Activated CD4-positive, alpha-beta memory T cell treated with anti-CD3 and anti-CD28 coated beads, Interleukin-2, amount 10 ng/mL, durations not matched to agents 7 days and 5 days (primary cell): ENCODE data around the gene AP1AR. TPM values are rescaled to one million over a fixed set of nuclear protein-coding genes. Genes with fewer than 3 reads are reported as not detected.
"Not testable (repeated sequence)": the region's sequence is repeated elsewhere in the genome, so short reads cannot be mapped to it uniquely, and the experiment has no call there.

Experiments
- CTCF ChIA-PET: fragments of 350-600 bp; sonication (Branson Sonifier 250); formaldehyde crosslinking; loops from one replicate; lab custom pipeline; 2021; ENCODE audit warnings: antibody characterized with exemption, inconsistent platforms; lab: Charles Lee
- POLR2A ChIA-PET: fragments of 350-600 bp; sonication (Branson Sonifier 250); formaldehyde crosslinking; loops from one replicate; lab custom pipeline; 2021; ENCODE audit warnings: antibody characterized with exemption; lab: Charles Lee
- DNase-seq: peaks from one replicate; pipeline ENCODE4 v3.0.0-alpha.2; 2020
- H3K27ac Mint-ChIP-seq: one replicate; pipeline ENCODE4 v1.8.0; 2021; ENCODE audit warnings: mild to moderate bottlenecking, mixed read lengths
- H3K27me3 Mint-ChIP-seq: one replicate; pipeline ENCODE4 v1.8.0; 2021; ENCODE audit warnings: mixed read lengths
- H3K36me3 Mint-ChIP-seq: one replicate; pipeline ENCODE4 v1.8.0; 2021; ENCODE audit warnings: low read depth, mixed read lengths
- H3K4me1 Mint-ChIP-seq: one replicate; pipeline ENCODE4 v1.8.0; 2021; ENCODE audit warnings: mixed read lengths
- H3K4me3 Mint-ChIP-seq: one replicate; pipeline ENCODE4 v1.8.0; 2021; ENCODE audit warnings: mild to moderate bottlenecking, mixed read lengths
- H3K9me3 Mint-ChIP-seq: one replicate; pipeline ENCODE4 v1.8.0; 2021; ENCODE audit warnings: mixed read lengths
- total RNA-seq, 2 experiments: library from RNA; stranded (reverse); gene quantifications; one replicate each; pipeline ENCODE4 v1.2.3, GENCODE V29; 2021

AP1AR gene
- total RNA-seq, 2 experiments from 2014 or later: 10.9 to 17.2 TPM

DNA sequence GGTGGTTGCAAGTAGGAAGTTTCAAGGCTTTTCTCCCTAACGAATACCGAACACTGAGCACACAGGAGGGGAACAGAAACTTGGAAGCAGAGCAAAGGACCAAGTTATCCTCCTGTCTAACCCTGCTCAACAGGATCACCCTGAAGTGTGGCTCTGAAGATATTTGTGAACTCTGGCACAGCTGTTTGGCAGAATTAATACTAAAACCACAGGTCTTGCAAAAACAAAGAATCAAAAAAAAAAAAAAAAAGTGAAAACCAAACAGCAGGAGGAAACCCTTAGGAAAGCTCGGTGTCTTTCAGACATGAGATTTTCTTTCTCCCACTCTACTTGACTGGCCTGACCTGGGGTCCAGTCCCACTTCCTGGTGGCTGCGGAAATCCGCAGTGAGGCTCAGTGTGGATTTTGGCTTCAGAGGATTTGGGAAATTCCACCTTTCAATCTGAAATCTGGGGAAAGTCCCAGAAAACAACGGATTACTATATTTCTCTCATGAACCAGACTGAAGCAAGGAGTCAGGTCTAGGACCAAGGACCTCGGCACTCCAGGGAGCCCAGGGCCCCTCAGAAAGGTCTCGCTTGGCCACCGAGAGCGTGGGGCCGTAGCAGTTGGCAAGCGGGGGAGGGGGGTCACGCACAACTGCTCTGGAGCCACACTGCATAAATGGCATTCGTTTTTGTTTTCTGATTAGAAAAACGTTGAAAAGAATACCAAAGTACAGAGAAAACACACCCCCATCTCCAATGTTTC, 53.2 kb downstream of the AP1AR start:
- no peak for DNase-seq
- Mint-ChIP-seq H3K36me3 (peaks cover 28% of the 10 kb centered on the region), H3K27me3 (no peaks in the 10 kb centered on the region), H3K9me3 (no peaks in the 10 kb centered on the region), H3K4me1 (peaks cover 81% of the 10 kb centered on the region), H3K27ac (peak overlapping the region; percentile 81), H3K4me3 (peak overlapping the region; percentile 92)
- CTCF ChIA-PET: interaction anchor here (0.5 to 1.3 kb wide), 4 partner anchors 12 to 42 kb away, joined by 3 to 5 read pairs (median 4); partner anchors contain the start of gene ALPK1
- POLR2A ChIA-PET: interaction anchor here (0.7 to 4.5 kb wide), 13 partner anchors 11 to 235 kb away, joined by 3 to 45 read pairs (median 4); partner anchors contain the start of genes ALPK1 and AP1AR

DNA sequence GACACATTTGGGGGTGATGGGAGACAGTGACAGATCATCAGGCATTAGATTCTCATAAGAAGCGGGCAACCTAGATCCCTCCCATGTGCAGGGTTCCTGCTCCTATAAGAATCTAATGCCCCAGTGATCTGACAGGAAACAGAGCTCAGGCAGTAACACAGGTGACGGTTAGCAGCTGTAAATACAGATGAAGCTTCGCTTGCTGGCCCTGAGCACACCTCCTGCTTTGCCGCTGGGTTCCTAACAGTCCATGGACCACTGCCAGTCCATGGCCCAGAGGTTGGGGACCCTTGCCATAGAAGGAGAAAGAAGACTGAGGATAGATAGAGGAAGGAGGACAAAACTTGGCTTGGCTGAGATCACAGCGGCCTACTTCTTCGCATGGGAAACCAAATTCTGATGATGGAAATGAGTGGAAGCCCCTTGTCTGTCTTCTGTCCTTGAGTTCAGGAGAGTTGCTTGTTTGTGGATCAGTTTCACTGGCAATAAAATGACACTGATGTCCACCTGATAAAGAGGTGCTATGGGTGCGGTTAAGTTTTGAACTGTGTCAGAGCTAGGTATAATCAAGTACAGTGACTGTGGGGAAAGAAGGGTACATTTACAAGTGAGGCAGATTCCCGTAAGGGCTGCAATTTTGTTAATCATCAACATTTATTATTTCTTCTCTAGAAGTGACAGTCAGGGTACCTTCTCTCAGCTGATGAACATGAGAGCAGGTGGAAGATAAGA, 55.8 kb downstream of the AP1AR start:
- H3K27ac Mint-ChIP-seq: peak overlapping the region; percentile 90
- peak overlapping the region; percentile 66 for H3K4me3 Mint-ChIP-seq
- POLR2A ChIA-PET: interaction anchor here (0.6 to 4.5 kb wide), 13 partner anchors 10 to 350 kb away, joined by 3 to 45 read pairs (median 6); partner anchors contain the start of genes ALPK1, AP1AR, FAM241A and LARP7
- peaks cover 64% of the 10 kb centered on the region for H3K4me1 Mint-ChIP-seq
- CTCF ChIA-PET: interaction anchor here (0.6 to 1.7 kb wide), 6 partner anchors 8 to 236 kb away, joined by 3 to 4 read pairs (median 3); no protein-coding TSS in a partner anchor
- H3K27me3 Mint-ChIP-seq: no peaks in the 10 kb centered on the region
- H3K9me3 Mint-ChIP-seq: no peaks in the 10 kb centered on the region
- DNase-seq: peak; percentile 26
- peaks cover 16% of the 10 kb centered on the region for H3K36me3 Mint-ChIP-seq

DNA sequence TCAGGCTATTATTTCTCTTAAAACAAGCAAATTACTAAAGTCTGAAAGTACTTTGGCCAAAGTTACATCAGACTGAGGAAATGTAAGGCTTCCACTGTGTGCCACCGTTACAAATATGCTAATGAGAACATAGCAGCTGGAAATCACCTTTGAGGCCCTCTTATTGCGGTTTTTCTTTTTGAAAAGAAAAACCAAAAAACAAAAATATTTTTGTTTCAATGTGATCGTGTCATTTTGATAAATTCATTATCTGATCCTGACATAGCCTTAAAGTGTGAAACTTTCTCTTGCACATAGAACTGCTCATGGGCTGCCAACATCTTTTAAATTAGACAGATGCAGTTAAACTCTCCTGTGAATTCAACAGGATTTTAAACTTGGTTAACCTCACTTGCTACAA, 56.9 kb downstream of the AP1AR start:
- peak overlapping the region; percentile 30 for H3K4me3 Mint-ChIP-seq
- ChIA-PET CTCF (interaction anchor here (1.2 kb wide), 1 partner anchor 56 kb away, joined by 4 read pairs; no protein-coding TSS in a partner anchor), POLR2A (interaction anchor here (1.3 to 4.0 kb wide), 5 partner anchors 9 to 56 kb away, joined by 3 to 45 read pairs (median 6); partner anchors contain the start of genes ALPK1 and AP1AR)
- peak overlapping the region; percentile 87 for H3K27ac Mint-ChIP-seq
- H3K36me3 Mint-ChIP-seq: peaks cover 7% of the 10 kb centered on the region
- H3K27me3 Mint-ChIP-seq: no peaks in the 10 kb centered on the region
- no peak for DNase-seq
- no peaks in the 10 kb centered on the region for H3K9me3 Mint-ChIP-seq
- H3K4me1 Mint-ChIP-seq: peaks cover 55% of the 10 kb centered on the region

DNA sequence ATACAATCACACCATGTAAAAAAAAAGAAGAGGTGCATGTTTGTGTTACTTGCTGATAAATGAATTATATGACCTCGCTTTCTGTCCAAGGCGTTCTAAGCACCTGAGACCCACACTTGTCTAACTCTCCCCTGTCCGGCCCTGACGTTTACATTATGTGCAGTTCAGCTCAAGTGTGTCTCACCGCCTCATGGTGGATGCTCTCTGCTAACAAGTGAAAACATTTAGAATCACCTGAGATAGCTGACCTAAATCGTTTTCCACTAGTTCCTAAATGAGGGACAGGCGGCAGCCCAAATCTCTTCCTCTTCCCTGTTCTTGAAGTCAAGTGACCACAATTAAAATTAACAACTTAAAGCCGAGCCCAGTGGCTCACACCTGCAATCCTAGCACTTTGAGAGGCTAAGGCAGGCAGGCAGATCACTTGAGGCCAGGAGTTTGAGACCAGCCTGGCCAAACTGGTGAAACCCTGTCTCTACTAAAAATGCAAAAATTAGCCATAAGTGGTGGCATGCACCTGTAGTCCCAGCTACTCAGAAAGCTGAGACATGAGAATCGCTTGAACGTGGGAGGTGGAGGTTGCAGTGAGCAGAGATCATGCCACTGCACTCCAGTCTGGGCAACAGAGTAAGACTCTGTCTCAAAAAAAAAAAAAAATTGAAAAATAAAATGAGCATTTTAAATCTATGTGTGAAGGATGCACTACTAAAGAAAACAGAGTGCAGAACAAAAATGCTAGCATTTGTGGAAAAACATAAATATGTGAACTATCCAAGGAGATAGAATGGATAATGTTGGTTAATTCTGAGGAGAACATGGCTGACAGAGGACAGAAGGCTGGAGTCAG, 58.0 kb downstream of the AP1AR start:
- ChIA-PET CTCF (interaction anchor here (1.0 kb wide), 1 partner anchor 66 kb away, joined by 3 read pairs; no protein-coding TSS in a partner anchor), POLR2A (interaction anchor here (1.4 kb wide), 1 partner anchor 12 kb away, joined by 4 read pairs; no protein-coding TSS in a partner anchor)
- peaks cover under 1% of the 10 kb centered on the region for H3K36me3 Mint-ChIP-seq
- H3K9me3 Mint-ChIP-seq: no peaks in the 10 kb centered on the region
- H3K4me3 Mint-ChIP-seq: no peak overlapping the region
- peak overlapping the region; percentile 37 for H3K27ac Mint-ChIP-seq
- DNase-seq: no peak
- peaks cover 46% of the 10 kb centered on the region for H3K4me1 Mint-ChIP-seq
- H3K27me3 Mint-ChIP-seq: no peaks in the 10 kb centered on the region

DNA sequence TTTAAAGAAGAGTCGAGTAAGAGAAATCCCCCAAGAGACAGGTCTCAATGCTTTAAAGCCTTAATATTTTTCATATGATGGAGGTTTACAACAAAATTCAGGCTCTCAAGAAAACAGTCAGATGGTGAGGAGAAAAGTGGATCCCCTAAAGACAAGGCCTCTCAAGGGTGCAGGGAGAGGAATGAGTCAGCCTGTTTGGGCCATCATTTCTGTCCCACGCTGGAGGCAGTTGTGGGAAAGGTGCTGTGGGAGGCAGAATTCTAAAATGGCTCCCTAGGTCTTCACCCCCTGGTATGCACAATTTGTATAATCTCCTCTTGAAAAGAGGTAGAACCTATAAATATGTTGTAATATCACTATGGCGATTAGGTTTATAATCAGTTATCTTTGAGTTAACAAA, 58.8 kb downstream of the AP1AR start:
- H3K4me1 Mint-ChIP-seq: peaks cover 45% of the 10 kb centered on the region
- H3K27me3 Mint-ChIP-seq: no peaks in the 10 kb centered on the region
- POLR2A ChIA-PET: no interaction called here
- no peaks in the 10 kb centered on the region for H3K36me3 Mint-ChIP-seq
- H3K4me3 Mint-ChIP-seq: no peak overlapping the region
- H3K27ac Mint-ChIP-seq: no peak overlapping the region
- DNase-seq: no peak
- H3K9me3 Mint-ChIP-seq: no peaks in the 10 kb centered on the region
- CTCF ChIA-PET: no interaction called here

DNA sequence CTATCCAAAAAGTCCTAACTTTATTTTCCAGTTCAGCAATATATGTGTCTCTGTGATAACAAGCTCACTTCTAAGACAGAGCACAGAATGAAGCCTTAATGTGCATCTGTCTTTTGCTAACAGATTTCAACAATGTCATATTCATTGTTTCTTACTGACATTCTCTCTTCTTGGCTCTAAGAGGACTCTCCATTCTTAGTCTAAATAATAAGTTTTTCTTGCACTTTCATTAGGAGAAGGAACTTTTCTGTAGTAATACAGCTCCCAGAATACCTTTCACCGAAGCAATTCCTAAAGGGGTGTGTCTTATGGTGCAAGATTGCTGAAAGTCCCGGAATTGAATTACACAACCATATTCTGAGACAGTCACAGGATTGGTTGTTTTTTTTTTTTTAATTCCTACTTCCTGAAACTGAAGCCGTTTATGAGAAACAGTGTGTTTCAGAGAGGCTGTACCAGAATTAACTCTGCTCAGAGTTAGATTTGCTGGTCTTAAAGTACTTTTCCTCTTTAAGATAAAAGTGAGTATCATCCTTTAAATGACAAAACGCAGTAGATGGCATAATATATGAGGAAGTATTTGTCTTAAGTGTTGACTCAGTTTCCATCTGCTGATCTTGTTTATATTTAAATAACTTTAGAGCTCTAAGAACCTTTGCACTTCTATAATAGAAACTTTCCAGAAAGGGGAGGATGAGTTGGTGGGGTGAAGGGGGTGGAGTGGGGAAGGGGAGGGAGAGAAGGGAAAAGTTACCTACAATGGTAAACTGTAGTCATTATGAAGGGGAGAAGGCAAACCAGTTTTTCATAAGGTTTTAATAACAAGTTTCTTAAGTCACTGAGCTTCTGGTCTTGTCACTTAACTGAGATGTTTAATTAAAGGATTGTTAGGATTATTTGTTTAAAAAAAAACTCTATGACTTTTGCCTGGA, 65.6 kb downstream of the AP1AR start, which contains the start of gene ALPK1:
Gene ALPK1 (plus strand): TSS at position 421 of the 932 bp plus-strand sequence.
- no peaks in the 10 kb centered on the region for H3K36me3 Mint-ChIP-seq
- no peak for DNase-seq
- H3K27me3 Mint-ChIP-seq: no peaks in the 10 kb centered on the region
- peak within 1 kb of the TSS; percentile 74 for H3K4me3 Mint-ChIP-seq
- H3K4me1 Mint-ChIP-seq: peaks cover 25% of the 10 kb centered on the region
- no peaks in the 10 kb centered on the region for H3K9me3 Mint-ChIP-seq
- peak within 1 kb of the TSS; percentile 68 for H3K27ac Mint-ChIP-seq
- CTCF ChIA-PET: interaction anchor here (0.7 to 1.5 kb wide), 4 partner anchors 13 to 420 kb away, joined by 3 to 4 read pairs (median 3); no protein-coding TSS in a partner anchor
- POLR2A ChIA-PET: interaction anchor here (0.6 to 2.2 kb wide), 3 partner anchors 10 to 336 kb away, joined by 3 to 26 read pairs (median 3); partner anchors contain the start of gene TIFA

DNA sequence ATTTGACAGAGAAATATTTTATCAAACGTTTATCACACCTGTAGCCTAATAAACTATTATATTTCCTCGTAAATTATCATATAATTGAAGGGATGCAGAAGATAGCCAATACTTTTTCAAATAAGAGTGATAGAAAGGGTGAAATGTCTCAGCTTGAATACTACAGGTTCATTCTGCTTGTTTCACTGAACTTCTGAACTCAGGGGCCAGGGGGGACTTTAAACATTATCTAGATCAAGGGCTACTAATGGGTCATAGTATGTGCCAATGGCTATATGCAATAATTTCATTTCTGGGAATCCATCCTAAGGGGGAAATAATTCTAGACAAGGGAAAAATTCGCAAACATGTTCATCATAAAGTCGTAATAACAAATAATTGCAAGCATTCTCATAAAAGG, 68.1 kb downstream of the AP1AR start:
- Mint-ChIP-seq H3K4me1 (peaks cover 25% of the 10 kb centered on the region), H3K4me3 (no peak overlapping the region), H3K27me3 (no peaks in the 10 kb centered on the region), H3K36me3 (no peaks in the 10 kb centered on the region), H3K27ac (no peak overlapping the region), H3K9me3 (no peaks in the 10 kb centered on the region)
- ChIA-PET POLR2A (interaction anchor here (4.6 kb wide), 1 partner anchor 13 kb away, joined by 33 read pairs; the partner anchor contains the start of gene TIFA), CTCF (no interaction called here)
- no peak for DNase-seq

DNA sequence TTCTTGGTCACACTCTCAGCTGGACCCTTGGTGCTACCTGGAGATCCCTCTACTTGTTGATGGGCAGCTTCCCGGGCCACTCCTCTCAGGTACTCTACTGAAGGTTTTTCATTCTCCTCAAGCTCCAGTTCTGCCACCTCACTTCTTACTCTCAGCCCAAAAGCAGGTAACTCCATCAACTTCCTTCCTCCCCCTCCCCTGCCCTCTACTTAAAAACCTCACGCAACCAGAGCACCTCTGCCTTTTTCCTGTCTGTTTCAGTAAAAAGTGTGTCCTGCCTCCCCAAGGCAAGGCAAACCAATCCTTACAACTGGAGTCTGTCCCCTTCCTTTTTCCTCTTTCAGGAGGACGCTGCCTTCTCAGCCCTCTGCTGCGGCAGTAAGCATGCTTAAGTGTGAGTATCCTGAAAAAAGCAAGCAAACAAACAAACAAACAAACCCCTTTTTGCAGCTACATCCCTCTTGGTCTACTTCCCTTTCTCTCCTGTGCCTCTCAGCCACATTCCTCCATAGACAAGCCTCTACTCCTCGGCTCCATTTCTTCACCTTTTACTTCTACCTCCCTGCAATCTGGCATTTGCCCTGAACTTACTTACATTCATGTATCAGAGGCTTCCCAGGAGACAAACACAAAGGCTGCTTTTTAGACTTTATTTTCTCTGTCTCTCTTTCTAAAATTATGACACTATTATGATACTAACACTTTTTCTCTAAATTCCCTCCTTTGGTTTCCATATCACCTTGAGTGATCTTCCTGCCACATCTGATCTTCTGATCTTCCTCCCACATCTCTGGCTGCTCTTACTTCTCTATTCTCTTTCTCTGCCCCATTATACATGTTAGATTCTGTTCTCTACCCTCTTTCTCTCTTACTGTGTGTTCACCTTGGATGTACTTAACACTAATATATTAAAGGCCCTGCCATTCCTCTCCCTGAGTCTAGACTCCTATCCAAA, 71.0 kb downstream of the AP1AR start:
- Mint-ChIP-seq H3K27me3 (no peaks in the 10 kb centered on the region), H3K27ac (no peak overlapping the region), H3K4me1 (peaks cover 13% of the 10 kb centered on the region), H3K4me3 (no peak overlapping the region), H3K9me3 (no peaks in the 10 kb centered on the region), H3K36me3 (peaks cover 4% of the 10 kb centered on the region)
- no peak for DNase-seq
- ChIA-PET POLR2A (interaction anchor here (1.9 to 4.6 kb wide), 2 partner anchors 14 to 16 kb away, joined by 4 to 33 read pairs; partner anchors contain the start of gene TIFA), CTCF (interaction anchor here (1.4 kb wide), 1 partner anchor 16 kb away, joined by 3 read pairs; the partner anchor contains the start of gene TIFA)

DNA sequence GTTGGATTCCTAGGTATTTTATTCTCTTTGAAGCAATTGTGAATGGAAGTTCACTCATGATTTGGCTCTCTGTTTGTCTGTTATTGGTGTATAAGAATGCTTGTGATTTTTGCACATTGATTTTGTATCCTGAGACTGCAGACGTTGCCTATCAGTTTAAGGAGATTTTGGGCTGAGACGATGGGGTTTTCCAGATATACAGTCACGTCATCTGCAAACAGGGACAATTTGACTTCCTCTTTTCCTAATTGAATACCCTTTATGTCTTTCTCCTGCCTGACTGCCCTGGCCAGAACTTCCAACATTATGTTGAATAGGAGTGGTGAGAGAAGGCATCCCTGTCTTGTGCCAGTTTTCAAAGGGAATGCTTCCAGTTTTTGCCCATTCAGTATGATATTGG, 73.9 kb downstream of the AP1AR start:
- peaks cover 12% of the 10 kb centered on the region for H3K36me3 Mint-ChIP-seq
- DNase-seq, H3K27ac Mint-ChIP-seq, CTCF ChIA-PET, H3K27me3 Mint-ChIP-seq, H3K9me3 Mint-ChIP-seq, H3K4me1 Mint-ChIP-seq, POLR2A ChIA-PET, H3K4me3 Mint-ChIP-seq: not testable (repeated sequence)

DNA sequence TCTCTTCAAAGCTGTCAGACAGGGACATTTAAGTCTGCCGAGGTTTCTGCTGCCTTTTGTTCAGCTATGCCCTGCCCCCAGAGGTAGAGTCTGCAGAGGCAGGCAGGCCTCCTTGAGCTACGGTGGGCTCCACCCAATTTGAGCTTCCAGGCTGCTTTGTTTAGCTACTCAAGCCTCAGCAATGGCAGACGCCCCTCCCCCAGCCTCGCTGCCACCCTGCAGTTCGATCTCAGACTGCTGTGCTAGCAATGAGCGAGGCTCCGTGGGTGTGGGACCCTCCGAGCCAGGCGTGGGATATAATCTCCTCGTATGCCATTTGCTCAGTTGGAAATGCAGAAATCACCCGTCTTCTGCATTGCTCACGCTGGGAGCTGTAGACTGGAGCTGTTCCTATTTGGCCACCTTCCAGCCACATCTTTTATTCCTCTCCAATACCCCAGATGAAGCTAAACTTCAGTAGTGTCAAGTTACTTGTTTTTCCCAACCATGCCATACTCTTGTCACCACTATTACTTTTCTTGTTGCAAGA, 77.7 kb downstream of the AP1AR start:
- H3K36me3 Mint-ChIP-seq: peaks cover 12% of the 10 kb centered on the region
- not testable (repeated sequence) for DNase-seq, H3K9me3 Mint-ChIP-seq, H3K27ac Mint-ChIP-seq, H3K4me3 Mint-ChIP-seq, H3K4me1 Mint-ChIP-seq, H3K27me3 Mint-ChIP-seq
- CTCF ChIA-PET: interaction anchor here (0.6 kb wide), 2 partner anchors 10 to 186 kb away, joined by 3 to 6 read pairs; no protein-coding TSS in a partner anchor
- POLR2A ChIA-PET: interaction anchor here (2.3 kb wide), 1 partner anchor 22 kb away, joined by 6 read pairs; no protein-coding TSS in a partner anchor
